GM23338 (cell line): ENCODE results near the gene HOXD9. TPM values are rescaled to one million over a fixed set of nuclear protein-coding genes. Genes with fewer than 3 reads are reported as not detected.

Source experiments
- ATAC-seq: fragments of 200-7000 bp; cut with Tn5 transposase; 3 replicates; pipeline ENCODE4 v1.9.1; 2020
- DNase-seq: peaks from one replicate; pipeline ENCODE4 v3.0.0-alpha.2; 2015; ENCODE audit warnings: low spot score
- H2AFZ ChIP-seq: fragments of 200-600 bp; sonication (generic); 2 replicates; pipeline ENCODE4 v1.8.0; 2016; ENCODE audit warnings: antibody characterized with exemption, mild to moderate bottlenecking, moderate library complexity
- H3F3A ChIP-seq: fragments of 200-600 bp; sonication (generic); replicated peaks from 2 replicates; pipeline ENCODE4 v1.8.0; 2017; ENCODE audit warnings: antibody characterized with exemption, mixed run types, low read depth
- H3K27ac ChIP-seq: fragments of 200-600 bp; sonication (generic); 2 replicates; pipeline ENCODE4 v1.6.1; 2016; ENCODE audit warnings: low read depth
- H3K27me3 ChIP-seq: fragments of 200-600 bp; sonication (generic); 2 replicates; pipeline ENCODE4 v1.8.0; 2016; ENCODE audit warnings: mild to moderate bottlenecking, mixed run types, moderate library complexity; ENCODE audit not compliant: insufficient read depth
- H3K36me3 ChIP-seq: fragments of 200-600 bp; sonication (generic); 2 replicates; pipeline ENCODE4 v1.8.0; 2016; ENCODE audit warnings: mild to moderate bottlenecking; ENCODE audit not compliant: insufficient read depth
- H3K4me1 ChIP-seq: fragments of 200-600 bp; sonication (generic); 2 replicates; pipeline ENCODE4 v1.8.0; 2016; ENCODE audit warnings: mild to moderate bottlenecking, moderate library complexity; ENCODE audit not compliant: insufficient read depth
- H3K4me2 ChIP-seq: fragments of 200-600 bp; sonication (generic); 2 replicates; pipeline ENCODE4 v1.7.1; 2017; ENCODE audit warnings: mixed run types
- H3K4me3 ChIP-seq: fragments of 200-600 bp; sonication (generic); 2 replicates; pipeline ENCODE4 v1.6.1; 2016; ENCODE audit warnings: mixed run types
- H3K79me2 ChIP-seq: fragments of 200-600 bp; sonication (generic); replicated peaks from 2 replicates; pipeline ENCODE4 v1.8.0; 2017; ENCODE audit warnings: mild to moderate bottlenecking; ENCODE audit not compliant: insufficient read depth
- H3K9me2 ChIP-seq: fragments of 200-600 bp; sonication (generic); 2 replicates; pipeline ENCODE4 v1.8.0; 2017; ENCODE audit not compliant: insufficient read depth
- H4K20me1 ChIP-seq: fragments of 200-600 bp; sonication (generic); replicated peaks from 2 replicates; pipeline ENCODE4 v1.8.0; 2017; ENCODE audit warnings: mild to moderate bottlenecking; ENCODE audit not compliant: insufficient read depth
- H3K27ac Mint-ChIP-seq: 2 replicates; pipeline ENCODE4 v1.8.0; 2020; ENCODE audit warnings: inconsistent platforms, mild to moderate bottlenecking, moderate library complexity, mixed read lengths
- H3K27me3 Mint-ChIP-seq: 3 replicates; pipeline ENCODE4 v1.8.0; 2022; ENCODE audit warnings: low read depth, mild to moderate bottlenecking, moderate library complexity, mixed read lengths, inconsistent platforms; ENCODE audit not compliant: insufficient read depth, poor library complexity
- H3K36me3 Mint-ChIP-seq: 3 replicates; pipeline ENCODE4 v1.8.0; 2021; ENCODE audit warnings: low read depth, mild to moderate bottlenecking, inconsistent platforms, moderate library complexity, mixed read lengths
- H3K4me1 Mint-ChIP-seq: 3 replicates; pipeline ENCODE4 v1.8.0; 2020; ENCODE audit warnings: mild to moderate bottlenecking, inconsistent platforms, mixed read lengths
- H3K4me3 Mint-ChIP-seq: 3 replicates; pipeline ENCODE4 v1.8.0; 2021; ENCODE audit warnings: moderate library complexity, mild to moderate bottlenecking, inconsistent platforms, mixed read lengths
- H3K9me3 Mint-ChIP-seq: 3 replicates; pipeline ENCODE4 v1.8.0; 2020; ENCODE audit warnings: moderate library complexity, mild to moderate bottlenecking, inconsistent platforms, mixed read lengths
- CREB1 ChIP-seq: fragments of 250-450 bp; sonication (Bioruptor Pico); IDR thresholded peaks from 2 replicates; pipeline ENCODE4 v1.5.0; 2020; ENCODE audit warnings: low read depth, mild to moderate bottlenecking, moderate library complexity
- EZH2 ChIP-seq: fragments of 200-600 bp; sonication (generic); IDR thresholded peaks from one replicate; pipeline ENCODE4 v1.8.0; 2017; ENCODE audit warnings: antibody characterized with exemption, mild to moderate bottlenecking, low read depth; ENCODE audit not compliant: unreplicated experiment
- EZH2phosphoT487 ChIP-seq: fragments of 200-600 bp; sonication (generic); IDR thresholded peaks from one replicate; pipeline ENCODE4 v1.8.1; 2018; ENCODE audit warnings: antibody characterized with exemption; ENCODE audit not compliant: unreplicated experiment
- NANOG ChIP-seq: IDR thresholded peaks from 2 replicates; pipeline ENCODE4 v1.6.1; 2016; ENCODE audit warnings: antibody characterized with exemption, borderline replicate concordance
- POLR2AphosphoS5 ChIP-seq: IDR thresholded peaks from 2 replicates; pipeline ENCODE4 v1.6.1; 2016; ENCODE audit warnings: antibody characterized with exemption, low read depth
- STAT1 ChIP-seq: IDR thresholded peaks from one replicate; pipeline ENCODE4 v1.6.1; 2016; ENCODE audit warnings: antibody characterized with exemption; ENCODE audit not compliant: unreplicated experiment
- ZNF331 ChIP-seq: fragments of 250-450 bp; sonication (Bioruptor Pico); IDR thresholded peaks from 2 replicates; pipeline ENCODE4 v1.5.0; 2020; ENCODE audit warnings: low read depth, mild to moderate bottlenecking, moderate library complexity
- polyA plus RNA-seq: library from polyadenylated mRNA; unstranded; fragments of >200 nt; fragmentation: Nextera tagmentation; extraction: Ambion mirVana; gene quantifications from 2 replicates; pipeline ENCODE4 v1.2.1, GENCODE V29; 2016
- total RNA-seq: library from RNA; depleted of rRNA; stranded (reverse); fragments of >200 nt; shearing (Covaris generic); gene quantifications from 2 replicates; pipeline ENCODE4 v1.2.3, GENCODE V29; 2014
- TF ChIP-seq, protein P1 (sequence below): IDR thresholded peaks from one replicate; pipeline ENCODE4 v1.6.1; 2018; ENCODE audit warnings: antibody characterized with exemption; ENCODE audit not compliant: unreplicated experiment
- TF ChIP-seq, protein P2 (sequence below), 2 experiments: fragments of 200-600 bp in 1 of 2; sonication (generic) in 1 of 2; conservative IDR thresholded peaks; 2 replicates each; pipeline versions ENCODE4 v1.5.1 to v1.6.1; 2016 to 2017; ENCODE audit warnings: antibody characterized with exemption in 2 of 2, low read depth in 2 of 2, mild to moderate bottlenecking in 2 of 2, moderate library complexity in 1 of 2
- TF ChIP-seq, protein P3 (sequence below): fragments of 250-450 bp; sonication (Bioruptor Pico); IDR thresholded peaks from 2 replicates; pipeline ENCODE4 v1.5.0; 2020; ENCODE audit warnings: mild to moderate bottlenecking, moderate library complexity

The HOXD9 gene
- total and polyA plus RNA-seq, 2 experiments from 2014 or later = not detected

DNA sequence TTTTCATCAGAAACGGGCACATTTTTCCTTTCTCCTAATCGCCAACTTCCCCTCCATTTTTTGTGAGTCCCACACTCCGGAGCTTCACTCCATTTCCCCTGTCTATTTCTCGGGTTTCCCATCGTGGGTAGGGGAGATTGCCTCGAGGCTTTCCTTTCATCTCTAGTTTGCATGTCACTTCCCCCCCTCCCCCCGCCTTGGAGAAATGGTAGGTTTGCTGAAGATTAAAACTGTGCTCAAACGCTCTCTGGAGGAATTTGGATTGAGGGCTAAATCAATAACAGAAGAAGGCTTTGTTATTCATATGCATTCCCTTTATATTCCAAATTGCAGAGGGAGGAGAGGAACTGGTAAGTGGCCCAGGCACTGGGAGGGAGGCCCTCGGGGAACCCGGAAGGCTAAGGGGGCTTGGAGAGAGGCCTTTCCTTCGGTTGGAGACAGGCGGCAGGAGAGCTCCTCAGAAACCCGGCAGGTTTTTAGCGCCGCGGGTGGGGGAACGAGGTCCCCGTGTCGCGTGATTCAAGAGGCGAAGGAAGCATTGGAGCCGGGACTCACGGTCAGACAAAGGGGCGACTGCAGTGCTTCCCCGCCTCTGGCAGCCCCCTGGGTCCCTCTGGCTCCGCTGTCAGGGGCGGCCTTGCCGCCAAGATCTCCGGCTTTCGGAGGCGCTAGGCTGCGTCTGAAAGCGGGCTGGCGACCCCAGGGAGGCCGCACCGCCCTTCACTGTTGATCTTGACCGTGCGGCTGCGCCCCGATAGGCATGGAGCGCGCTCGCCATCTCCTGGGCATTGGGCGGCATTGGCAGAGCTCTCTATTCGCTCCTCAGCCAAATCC is 25.3 kb upstream of the HOXD9 start (continued):
- no peak for TF ChIP-seq EZH2phosphoT487
- TF ChIP-seq POLR2AphosphoS5 = no peak
- TF ChIP-seq NANOG = peak; percentile 50; the same call in 1 of the 2 replicates
- TF ChIP-seq ZNF331 (CRISPR knock-in tag) = no peak
- TF ChIP-seq EZH2 = no peak
- TF ChIP-seq STAT1 = no peak
- TF ChIP-seq CREB1 (CRISPR knock-in tag) = no peak; the same call in 1 of the 2 replicates

- Mint-ChIP-seq H3K36me3 (no peaks in the 10 kb centered on the region; the same call in 2 of the 3 replicates), H3K27ac (no peak overlapping the region), H3K4me3 (peak overlapping the region; percentile 68), H3K9me3 (no peaks in the 10 kb centered on the region), H3K27me3 (peaks cover 99% of the 10 kb centered on the region), H3K4me1 (peaks cover 42% of the 10 kb centered on the region)
- H3F3A ChIP-seq = peaks cover 29% of the 10 kb centered on the region
- no peak; the same call in 2 of the 3 replicates for ATAC-seq
- H3K4me2 ChIP-seq = peak overlapping the region; percentile 94
- DNase-seq = no peak
- H3K4me3 ChIP-seq = peak overlapping the region; percentile 46
- peaks cover 57% of the 10 kb centered on the region for H3K4me1 ChIP-seq
- H4K20me1 ChIP-seq = peaks cover 38% of the 10 kb centered on the region
- H3K27me3 ChIP-seq = peaks cover 94% of the 10 kb centered on the region
- no peaks in the 10 kb centered on the region for H3K9me2 ChIP-seq
- H2AFZ ChIP-seq = peak overlapping the region; percentile 7; the same call in 1 of the 2 replicates
- no peaks in the 10 kb centered on the region for H3K79me2 ChIP-seq
- no peaks in the 10 kb centered on the region; the same call in 1 of the 2 replicates for H3K36me3 ChIP-seq
- H3K27ac ChIP-seq = no peak overlapping the region
- TF ChIP-seq EZH2phosphoT487 (peak; percentile 60), ZNF331 (CRISPR knock-in tag) (no peak), EZH2 (peak; percentile 95), CREB1 (CRISPR knock-in tag) (no peak)
- TF ChIP-seq, protein P1, sequence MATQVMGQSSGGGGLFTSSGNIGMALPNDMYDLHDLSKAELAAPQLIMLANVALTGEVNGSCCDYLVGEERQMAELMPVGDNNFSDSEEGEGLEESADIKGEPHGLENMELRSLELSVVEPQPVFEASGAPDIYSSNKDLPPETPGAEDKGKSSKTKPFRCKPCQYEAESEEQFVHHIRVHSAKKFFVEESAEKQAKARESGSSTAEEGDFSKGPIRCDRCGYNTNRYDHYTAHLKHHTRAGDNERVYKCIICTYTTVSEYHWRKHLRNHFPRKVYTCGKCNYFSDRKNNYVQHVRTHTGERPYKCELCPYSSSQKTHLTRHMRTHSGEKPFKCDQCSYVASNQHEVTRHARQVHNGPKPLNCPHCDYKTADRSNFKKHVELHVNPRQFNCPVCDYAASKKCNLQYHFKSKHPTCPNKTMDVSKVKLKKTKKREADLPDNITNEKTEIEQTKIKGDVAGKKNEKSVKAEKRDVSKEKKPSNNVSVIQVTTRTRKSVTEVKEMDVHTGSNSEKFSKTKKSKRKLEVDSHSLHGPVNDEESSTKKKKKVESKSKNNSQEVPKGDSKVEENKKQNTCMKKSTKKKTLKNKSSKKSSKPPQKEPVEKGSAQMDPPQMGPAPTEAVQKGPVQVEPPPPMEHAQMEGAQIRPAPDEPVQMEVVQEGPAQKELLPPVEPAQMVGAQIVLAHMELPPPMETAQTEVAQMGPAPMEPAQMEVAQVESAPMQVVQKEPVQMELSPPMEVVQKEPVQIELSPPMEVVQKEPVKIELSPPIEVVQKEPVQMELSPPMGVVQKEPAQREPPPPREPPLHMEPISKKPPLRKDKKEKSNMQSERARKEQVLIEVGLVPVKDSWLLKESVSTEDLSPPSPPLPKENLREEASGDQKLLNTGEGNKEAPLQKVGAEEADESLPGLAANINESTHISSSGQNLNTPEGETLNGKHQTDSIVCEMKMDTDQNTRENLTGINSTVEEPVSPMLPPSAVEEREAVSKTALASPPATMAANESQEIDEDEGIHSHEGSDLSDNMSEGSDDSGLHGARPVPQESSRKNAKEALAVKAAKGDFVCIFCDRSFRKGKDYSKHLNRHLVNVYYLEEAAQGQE = no peak
- TF ChIP-seq, protein P2, sequence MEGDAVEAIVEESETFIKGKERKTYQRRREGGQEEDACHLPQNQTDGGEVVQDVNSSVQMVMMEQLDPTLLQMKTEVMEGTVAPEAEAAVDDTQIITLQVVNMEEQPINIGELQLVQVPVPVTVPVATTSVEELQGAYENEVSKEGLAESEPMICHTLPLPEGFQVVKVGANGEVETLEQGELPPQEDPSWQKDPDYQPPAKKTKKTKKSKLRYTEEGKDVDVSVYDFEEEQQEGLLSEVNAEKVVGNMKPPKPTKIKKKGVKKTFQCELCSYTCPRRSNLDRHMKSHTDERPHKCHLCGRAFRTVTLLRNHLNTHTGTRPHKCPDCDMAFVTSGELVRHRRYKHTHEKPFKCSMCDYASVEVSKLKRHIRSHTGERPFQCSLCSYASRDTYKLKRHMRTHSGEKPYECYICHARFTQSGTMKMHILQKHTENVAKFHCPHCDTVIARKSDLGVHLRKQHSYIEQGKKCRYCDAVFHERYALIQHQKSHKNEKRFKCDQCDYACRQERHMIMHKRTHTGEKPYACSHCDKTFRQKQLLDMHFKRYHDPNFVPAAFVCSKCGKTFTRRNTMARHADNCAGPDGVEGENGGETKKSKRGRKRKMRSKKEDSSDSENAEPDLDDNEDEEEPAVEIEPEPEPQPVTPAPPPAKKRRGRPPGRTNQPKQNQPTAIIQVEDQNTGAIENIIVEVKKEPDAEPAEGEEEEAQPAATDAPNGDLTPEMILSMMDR (conservative IDR thresholded peaks at IDR 0.05; ENCODE audit: low read depth in 2 of 2) = 0 out of 4 replicates have a peak, but pooled peaks of 1 of the 2 experiments have one; percentile 5
- TF ChIP-seq, protein P3, sequence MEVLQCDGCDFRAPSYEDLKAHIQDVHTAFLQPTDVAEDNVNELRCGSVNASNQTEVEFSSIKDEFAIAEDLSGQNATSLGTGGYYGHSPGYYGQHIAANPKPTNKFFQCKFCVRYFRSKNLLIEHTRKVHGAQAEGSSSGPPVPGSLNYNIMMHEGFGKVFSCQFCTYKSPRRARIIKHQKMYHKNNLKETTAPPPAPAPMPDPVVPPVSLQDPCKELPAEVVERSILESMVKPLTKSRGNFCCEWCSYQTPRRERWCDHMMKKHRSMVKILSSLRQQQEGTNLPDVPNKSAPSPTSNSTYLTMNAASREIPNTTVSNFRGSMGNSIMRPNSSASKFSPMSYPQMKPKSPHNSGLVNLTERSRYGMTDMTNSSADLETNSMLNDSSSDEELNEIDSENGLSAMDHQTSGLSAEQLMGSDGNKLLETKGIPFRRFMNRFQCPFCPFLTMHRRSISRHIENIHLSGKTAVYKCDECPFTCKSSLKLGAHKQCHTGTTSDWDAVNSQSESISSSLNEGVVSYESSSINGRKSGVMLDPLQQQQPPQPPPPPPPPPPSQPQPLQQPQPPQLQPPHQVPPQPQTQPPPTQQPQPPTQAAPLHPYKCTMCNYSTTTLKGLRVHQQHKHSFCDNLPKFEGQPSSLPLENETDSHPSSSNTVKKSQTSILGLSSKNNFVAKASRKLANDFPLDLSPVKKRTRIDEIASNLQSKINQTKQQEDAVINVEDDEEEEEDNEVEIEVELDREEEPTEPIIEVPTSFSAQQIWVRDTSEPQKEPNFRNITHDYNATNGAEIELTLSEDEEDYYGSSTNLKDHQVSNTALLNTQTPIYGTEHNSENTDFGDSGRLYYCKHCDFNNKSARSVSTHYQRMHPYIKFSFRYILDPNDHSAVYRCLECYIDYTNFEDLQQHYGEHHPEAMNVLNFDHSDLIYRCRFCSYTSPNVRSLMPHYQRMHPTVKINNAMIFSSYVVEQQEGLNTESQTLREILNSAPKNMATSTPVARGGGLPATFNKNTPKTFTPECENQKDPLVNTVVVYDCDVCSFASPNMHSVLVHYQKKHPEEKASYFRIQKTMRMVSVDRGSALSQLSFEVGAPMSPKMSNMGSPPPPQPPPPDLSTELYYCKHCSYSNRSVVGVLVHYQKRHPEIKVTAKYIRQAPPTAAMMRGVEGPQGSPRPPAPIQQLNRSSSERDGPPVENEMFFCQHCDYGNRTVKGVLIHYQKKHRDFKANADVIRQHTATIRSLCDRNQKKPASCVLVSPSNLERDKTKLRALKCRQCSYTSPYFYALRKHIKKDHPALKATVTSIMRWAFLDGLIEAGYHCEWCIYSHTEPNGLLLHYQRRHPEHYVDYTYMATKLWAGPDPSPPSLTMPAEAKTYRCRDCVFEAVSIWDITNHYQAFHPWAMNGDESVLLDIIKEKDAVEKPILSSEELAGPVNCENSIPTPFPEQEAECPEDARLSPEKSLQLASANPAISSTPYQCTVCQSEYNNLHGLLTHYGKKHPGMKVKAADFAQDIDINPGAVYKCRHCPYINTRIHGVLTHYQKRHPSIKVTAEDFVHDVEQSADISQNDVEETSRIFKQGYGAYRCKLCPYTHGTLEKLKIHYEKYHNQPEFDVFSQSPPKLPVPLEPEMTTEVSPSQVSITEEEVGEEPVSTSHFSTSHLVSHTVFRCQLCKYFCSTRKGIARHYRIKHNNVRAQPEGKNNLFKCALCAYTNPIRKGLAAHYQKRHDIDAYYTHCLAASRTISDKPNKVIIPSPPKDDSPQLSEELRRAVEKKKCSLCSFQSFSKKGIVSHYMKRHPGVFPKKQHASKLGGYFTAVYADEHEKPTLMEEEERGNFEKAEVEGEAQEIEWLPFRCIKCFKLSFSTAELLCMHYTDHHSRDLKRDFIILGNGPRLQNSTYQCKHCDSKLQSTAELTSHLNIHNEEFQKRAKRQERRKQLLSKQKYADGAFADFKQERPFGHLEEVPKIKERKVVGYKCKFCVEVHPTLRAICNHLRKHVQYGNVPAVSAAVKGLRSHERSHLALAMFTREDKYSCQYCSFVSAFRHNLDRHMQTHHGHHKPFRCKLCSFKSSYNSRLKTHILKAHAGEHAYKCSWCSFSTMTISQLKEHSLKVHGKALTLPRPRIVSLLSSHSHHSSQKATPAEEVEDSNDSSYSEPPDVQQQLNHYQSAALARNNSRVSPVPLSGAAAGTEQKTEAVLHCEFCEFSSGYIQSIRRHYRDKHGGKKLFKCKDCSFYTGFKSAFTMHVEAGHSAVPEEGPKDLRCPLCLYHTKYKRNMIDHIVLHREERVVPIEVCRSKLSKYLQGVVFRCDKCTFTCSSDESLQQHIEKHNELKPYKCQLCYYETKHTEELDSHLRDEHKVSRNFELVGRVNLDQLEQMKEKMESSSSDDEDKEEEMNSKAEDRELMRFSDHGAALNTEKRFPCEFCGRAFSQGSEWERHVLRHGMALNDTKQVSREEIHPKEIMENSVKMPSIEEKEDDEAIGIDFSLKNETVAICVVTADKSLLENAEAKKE = no peak
These were observed 24.6 kb upstream of the HOXD9 start for GRCh38 chr2:176097820-176098365.
